OCI-LY7 (cell line): Measurements from ENCODE around the gene ACIN1. TPM values are rescaled to one million over a fixed set of nuclear protein-coding genes. Genes with fewer than 3 reads are reported as not detected.

Experiments
- BruUV-seq: library from RNA; stranded (reverse); fragments of 400-500 nt; replicated peaks from 2 replicates; lab custom pipeline; 2021; lab: Mats Ljungman, UMichigan
- CTCF ChIA-PET: fragments of 300-600 bp; sonication (Branson Sonifier 250); formaldehyde crosslinking; loops from one replicate; lab custom pipeline; 2022; ENCODE audit warnings: antibody characterized with exemption; ENCODE audit not compliant: unreplicated experiment; lab: Charles Lee
- POLR2A ChIA-PET: fragments of 300-600 bp; sonication (Branson Sonifier 250); formaldehyde crosslinking; loops from one replicate; lab custom pipeline; 2022; ENCODE audit warnings: antibody characterized with exemption; lab: Charles Lee
- DNase-seq: peaks from one replicate; pipeline ENCODE4 v3.0.0-alpha.2; 2015; ENCODE audit warnings: low spot score
- H2AFZ ChIP-seq: fragments of 200-600 bp; sonication (generic), shearing (Covaris generic); 2 replicates; pipeline ENCODE4 v1.6.1; 2014; ENCODE audit warnings: mild to moderate bottlenecking, antibody characterized with exemption, low read length, moderate library complexity
- H3K27ac ChIP-seq: fragments of 200-600 bp; sonication (generic); 2 replicates; pipeline ENCODE4 v1.5.1; 2014; ENCODE audit warnings: mixed run types, low read depth, mild to moderate bottlenecking, moderate library complexity, low read length, inconsistent platforms; ENCODE audit not compliant: poor library complexity, severe bottlenecking
- H3K36me3 ChIP-seq: fragments of 200-600 bp; sonication (generic); 2 replicates; pipeline ENCODE4 v1.6.1; 2014; ENCODE audit warnings: mild to moderate bottlenecking, antibody characterized with exemption, low read length, moderate library complexity, mixed read lengths; ENCODE audit not compliant: insufficient read depth
- H3K4me1 ChIP-seq: fragments of 200-600 bp; sonication (generic); 2 replicates; pipeline ENCODE4 v1.5.1; 2014; ENCODE audit warnings: mild to moderate bottlenecking, low read length; ENCODE audit not compliant: insufficient read depth, poor library complexity, severe bottlenecking
- H3K4me2 ChIP-seq: fragments of 200-600 bp; sonication (generic); 2 replicates; pipeline ENCODE4 v1.6.1; 2014; ENCODE audit warnings: mild to moderate bottlenecking, low read length
- H3K4me3 ChIP-seq: fragments of 200-600 bp; sonication (generic); 2 replicates; pipeline ENCODE4 v1.5.1; 2014; ENCODE audit warnings: mild to moderate bottlenecking, low read depth, low read length; ENCODE audit not compliant: poor library complexity, severe bottlenecking
- H3K79me2 ChIP-seq: fragments of 200-600 bp; sonication (generic); 2 replicates; pipeline ENCODE4 v1.6.1; 2016; ENCODE audit warnings: low read depth, mild to moderate bottlenecking, low read length, moderate library complexity, mixed read lengths; ENCODE audit not compliant: insufficient read depth
- H3K9me2 ChIP-seq: fragments of 200-600 bp; sonication (generic); 2 replicates; pipeline ENCODE4 v1.6.1; 2016; ENCODE audit warnings: mild to moderate bottlenecking, low read length, mixed read lengths; ENCODE audit not compliant: insufficient read depth
- H3K9me3 ChIP-seq: fragments of 200-600 bp; sonication (generic); 2 replicates; pipeline ENCODE4 v1.6.1; 2014; ENCODE audit warnings: mild to moderate bottlenecking, mixed run types, low read length, mixed read lengths
- H4K20me1 ChIP-seq: fragments of 200-600 bp; sonication (generic); 2 replicates; pipeline ENCODE4 v1.6.1; 2014; ENCODE audit warnings: mild to moderate bottlenecking, antibody characterized with exemption, low read length, moderate library complexity, mixed read lengths; ENCODE audit not compliant: insufficient read depth
- CTCF ChIP-seq: fragments of 200-600 bp; sonication (generic); conservative IDR thresholded peaks from 2 replicates; pipeline ENCODE4 v1.5.1; 2014; ENCODE audit warnings: mild to moderate bottlenecking, antibody characterized with exemption, low read length, moderate library complexity, mixed read lengths
- EZH2phosphoT487 ChIP-seq: fragments of 200-600 bp; sonication (generic); IDR thresholded peaks from 2 replicates; pipeline ENCODE4 v1.6.1; 2018; ENCODE audit warnings: low read depth, borderline replicate concordance, mild to moderate bottlenecking, mixed run types, antibody characterized with exemption, low read length, moderate library complexity, mixed read lengths
- intact Hi-C: fragments of 100-400 bp; cut with micrococcal nuclease; formaldehyde crosslinking; loops from one replicate; pipeline ENCODE4 v1.10.0; 2022; ENCODE audit not compliant: unreplicated experiment
- total RNA-seq, 2 experiments: library from RNA; depleted of rRNA in 1 of 2; stranded (reverse); fragments of >200 nt in 1 of 2; shearing (Covaris generic) in 1 of 2; gene quantifications; 2 replicates each; pipeline ENCODE4 v1.2.3, GENCODE V29; 2014 to 2022

Gene ACIN1
- total RNA-seq, 2 experiments from 2014 or later = 107 to 206 TPM

DNA sequence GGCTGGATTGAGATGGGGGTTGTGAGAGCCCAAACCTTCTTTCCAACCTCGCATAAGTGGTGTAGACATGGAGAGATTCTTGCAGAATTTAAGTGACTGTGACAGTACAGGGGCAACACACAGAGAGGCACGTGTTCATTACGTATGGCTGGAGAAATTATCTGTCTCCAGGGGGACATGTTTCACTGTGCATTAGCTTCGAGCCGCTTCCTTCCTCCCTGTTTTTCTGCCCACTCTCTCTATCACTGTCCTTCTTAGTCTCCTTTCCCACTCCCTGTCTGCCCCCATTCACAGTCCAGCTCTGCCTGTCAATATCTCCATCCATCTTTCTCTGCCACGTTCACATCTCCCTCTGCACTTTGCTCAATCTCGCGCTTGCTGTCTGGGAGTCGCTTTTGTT lies 73.5 kb downstream of the ACIN1 start:
- intact Hi-C loops = no loop called here
- Histone ChIP-seq H3K9me3 (no peaks in the 10 kb centered on the region), H3K79me2 (no peaks in the 10 kb centered on the region), H3K9me2 (no peaks in the 10 kb centered on the region), H3K4me3 (no peak overlapping the region), H4K20me1 (no peaks in the 10 kb centered on the region), H3K36me3 (peaks cover 20% of the 10 kb centered on the region), H3K4me1 (no peaks in the 10 kb centered on the region), H3K4me2 (no peak overlapping the region), H2AFZ (no peak overlapping the region), H3K27ac (no peak overlapping the region)
- DNase-seq = no peak
- no TSS peak for BruUV-seq
- POLR2A ChIA-PET = no interaction called here
- no peak for TF ChIP-seq CTCF
- TF ChIP-seq EZH2phosphoT487 = no peak
- CTCF ChIA-PET = interaction anchor here (0.6 kb wide), 1 partner anchor 35 kb away, joined by 8 read pairs; no protein-coding TSS in a partner anchor

GRCh38 chr14:23020143-23021128 lies 74.5 kb downstream of the ACIN1 start:
- TF ChIP-seq CTCF (no peak), EZH2phosphoT487 (no peak)
- Histone ChIP-seq H3K36me3 (peaks cover 11% of the 10 kb centered on the region), H3K9me2 (no peaks in the 10 kb centered on the region), H3K4me3 (no peak overlapping the region), H3K4me1 (no peaks in the 10 kb centered on the region), H3K27ac (no peak overlapping the region), H3K79me2 (no peaks in the 10 kb centered on the region), H3K9me3 (no peaks in the 10 kb centered on the region), H4K20me1 (no peaks in the 10 kb centered on the region), H3K4me2 (no peak overlapping the region), H2AFZ (no peak overlapping the region)
- BruUV-seq = no TSS peak
- intact Hi-C loops = no loop called here
- no peak for DNase-seq
- POLR2A ChIA-PET = interaction anchor here (0.6 to 0.7 kb wide), 3 partner anchors 9 to 1563 kb away, joined by 3 to 4 read pairs (median 3); no protein-coding TSS in a partner anchor
- CTCF ChIA-PET = no interaction called here
